HepG2 (cell line): ENCODE measurements around the gene ATP2B3. TPM values are rescaled to one million over a fixed set of nuclear protein-coding genes. Genes with fewer than 3 reads are reported as not detected.

Experiments used
- ARNT ChIP-seq: fragments of 450-650 bp; IDR thresholded peaks from 2 replicates; pipeline ENCODE4 v1.6.1; 2017
- CBX2 ChIP-seq, 2 experiments: fragments of 200-600 bp in 1 of 2; sonication (generic); formaldehyde crosslinking in 1 of 2; IDR thresholded peaks; 2 replicates each; pipeline versions ENCODE4 v1.7.0 to v1.8.1; 2018 to 2022; ENCODE audit warnings: low read depth in 2 of 2, low read length in 1 of 2, mild to moderate bottlenecking in 1 of 2, missing genetic modification reagents in 1 of 2
- EHMT2 ChIP-seq: fragments of 200-600 bp; sonication (generic); IDR thresholded peaks from 2 replicates; pipeline ENCODE4 v1.7.0; 2017; ENCODE audit warnings: antibody characterized with exemption, low read depth, low read length, borderline replicate concordance
- FOXA1 ChIP-seq, 2 experiments: fragments of 450-650 bp in 1 of 2; sonication (generic) in 1 of 2; formaldehyde crosslinking in 1 of 2; IDR thresholded peaks; 2 replicates each; pipeline versions ENCODE4 v1.4.0 to v1.6.1; 2016 to 2020; ENCODE audit warnings: missing genetic modification reagents in 1 of 2
- GATAD1 ChIP-seq: IDR thresholded peaks from 2 replicates; pipeline ENCODE4 v1.6.1; 2016; ENCODE audit warnings: missing genetic modification reagents, missing compliant biosample characterization
- HIVEP1 ChIP-seq: sonication (generic); formaldehyde crosslinking; IDR thresholded peaks from 2 replicates; pipeline ENCODE4 v1.4.0; 2020; ENCODE audit warnings: mild to moderate bottlenecking, missing genetic modification reagents
- IKZF1 ChIP-seq: fragments of 450-650 bp; IDR thresholded peaks from 2 replicates; pipeline ENCODE4 v1.7.1; 2016
- JDP2 ChIP-seq: sonication (generic); formaldehyde crosslinking; IDR thresholded peaks from 2 replicates; pipeline ENCODE4 v1.8.1; 2022; ENCODE audit warnings: missing genetic modification reagents, borderline replicate concordance
- MYNN ChIP-seq: sonication (generic); formaldehyde crosslinking; IDR thresholded peaks from 2 replicates; pipeline ENCODE4 v1.4.0; 2020; ENCODE audit warnings: mild to moderate bottlenecking, low read depth, missing genetic modification reagents
- NFIC ChIP-seq: IDR thresholded peaks from 2 replicates; pipeline ENCODE4 v1.6.1; 2012; ENCODE audit warnings: mild to moderate bottlenecking, low read length, inconsistent platforms
- PHF5A ChIP-seq: IDR thresholded peaks from one replicate; pipeline ENCODE4 v1.6.1; 2018; ENCODE audit warnings: low read depth, missing genetic modification reagents; ENCODE audit not compliant: unreplicated experiment
- PRDM10 ChIP-seq: sonication (generic); formaldehyde crosslinking; IDR thresholded peaks from 2 replicates; pipeline ENCODE4 v1.4.0; 2020; ENCODE audit warnings: low read depth, missing genetic modification reagents
- RARA ChIP-seq: IDR thresholded peaks from 2 replicates; pipeline ENCODE4 v1.6.1; 2016; ENCODE audit warnings: missing genetic modification reagents, missing compliant biosample characterization
- RBAK ChIP-seq: sonication (generic); formaldehyde crosslinking; IDR thresholded peaks from 2 replicates; pipeline ENCODE4 v1.5.1; 2020; ENCODE audit warnings: mild to moderate bottlenecking, missing genetic modification reagents
- RBM22 ChIP-seq: fragments of 200-400 bp; formaldehyde crosslinking; optimal IDR thresholded peaks from 2 replicates; pipeline ENCODE3; 2017; ENCODE audit warnings: mild to moderate bottlenecking, low read length, moderate library complexity
- REPIN1 ChIP-seq: sonication (generic); formaldehyde crosslinking; IDR thresholded peaks from 2 replicates; pipeline ENCODE4 v1.8.0; 2022; ENCODE audit warnings: missing genetic modification reagents, low read depth, mild to moderate bottlenecking, borderline replicate concordance
- ZBTB42 ChIP-seq: sonication (generic); formaldehyde crosslinking; IDR thresholded peaks from 2 replicates; pipeline ENCODE4 v1.5.0; 2020; ENCODE audit warnings: mild to moderate bottlenecking, missing genetic modification reagents
- ZC3H4 ChIP-seq: sonication (generic); formaldehyde crosslinking; IDR thresholded peaks from 2 replicates; pipeline ENCODE4 v1.4.0; 2020; ENCODE audit warnings: missing genetic modification reagents, borderline replicate concordance
- ZNF230 ChIP-seq: sonication (generic); formaldehyde crosslinking; IDR thresholded peaks from 2 replicates; pipeline ENCODE4 v1.4.0; 2020; ENCODE audit warnings: mild to moderate bottlenecking, missing genetic modification reagents
- ZNF333 ChIP-seq: sonication (generic); formaldehyde crosslinking; IDR thresholded peaks from 2 replicates; pipeline ENCODE4 v1.4.0; 2020; ENCODE audit warnings: mild to moderate bottlenecking, missing genetic modification reagents, borderline replicate concordance
- ZNF501 ChIP-seq: sonication (generic); formaldehyde crosslinking; IDR thresholded peaks from 2 replicates; pipeline ENCODE4 v1.5.1; 2020; ENCODE audit warnings: mild to moderate bottlenecking, moderate library complexity, missing genetic modification reagents
- ZNF598 ChIP-seq: sonication (generic); formaldehyde crosslinking; IDR thresholded peaks from 2 replicates; pipeline ENCODE4 v1.5.1; 2020; ENCODE audit warnings: mild to moderate bottlenecking, missing genetic modification reagents, borderline replicate concordance
- ZNF639 ChIP-seq: conservative IDR thresholded peaks from 2 replicates; pipeline ENCODE4 v1.6.1; 2018; ENCODE audit warnings: missing genetic modification reagents
- ZNF644 ChIP-seq: IDR thresholded peaks from 2 replicates; pipeline ENCODE4 v1.6.1; 2016; ENCODE audit warnings: low read depth
- ZNF776 ChIP-seq: sonication (generic); formaldehyde crosslinking; IDR thresholded peaks from 2 replicates; pipeline ENCODE4 v1.4.0; 2020; ENCODE audit warnings: mild to moderate bottlenecking, missing genetic modification reagents
- ZNF878 ChIP-seq: sonication (generic); formaldehyde crosslinking; IDR thresholded peaks from 2 replicates; pipeline ENCODE4 v1.8.1; 2023; ENCODE audit warnings: mild to moderate bottlenecking, missing genetic modification reagents, moderate library complexity
- ZNF879 ChIP-seq: sonication (generic); formaldehyde crosslinking; IDR thresholded peaks from 2 replicates; pipeline ENCODE4 v1.8.1; 2023; ENCODE audit warnings: missing genetic modification reagents
- ZSCAN29 ChIP-seq: sonication (generic); formaldehyde crosslinking; conservative IDR thresholded peaks from 2 replicates; pipeline ENCODE4 v1.4.0; 2020; ENCODE audit warnings: mild to moderate bottlenecking, missing genetic modification reagents
- polyA plus RNA-seq, 8 experiments: library from polyadenylated mRNA; depleted of rRNA in 3 of 8; stranded (reverse) in 7 of 8; unstranded in 1 of 8; fragments of >200 nt; fragmentation: Illumina TruSeq in 4 of 8; extraction: Trizol in 4 of 8; gene quantifications; 2 replicates each; pipeline versions ENCODE4 v1.2.1 to v1.2.3, GENCODE V29; 2011 to 2016; ENCODE audit warnings: low read depth in 4 of 8, missing spikeins in 1 of 8, mixed read lengths in 1 of 8; ENCODE audit not compliant: insufficient read depth in 1 of 8
- total RNA-seq, 5 experiments: library from RNA; depleted of rRNA; stranded (reverse); fragments of >200 nt; fragmentation: Illumina TruSeq; extraction: Trizol; gene quantifications; 2 replicates each; pipeline ENCODE4 v1.2.3, GENCODE V29; 2016; ENCODE audit warnings: low read depth in 1 of 5

ATP2B3 gene
- total and polyA plus RNA-seq, 2 of the 13 experiments (the other 11 are each of a cell fraction or from before 2014, with no cell fraction given): not detected

- TF ChIP-seq RBM22: no peak
- no peak for TF ChIP-seq ZNF879 (CRISPR knock-in tag)
- 0 out of 2 replicates have a peak, but pooled peaks have one; percentile 27 for TF ChIP-seq ZNF230 (CRISPR knock-in tag)
- TF ChIP-seq CBX2 (IDR thresholded peaks at IDR 0.05; ENCODE audit: low read depth, low read length): no peak
- TF ChIP-seq CBX2 (CRISPR knock-in tag; IDR thresholded peaks at IDR 0.05; ENCODE audit: low read depth): no peak
- no peak for TF ChIP-seq ZNF776 (CRISPR knock-in tag)
- TF ChIP-seq ZNF644 (CRISPR knock-in tag): no peak
- no peak for TF ChIP-seq ZSCAN29
- no peak for TF ChIP-seq EHMT2
- no peak for TF ChIP-seq ARNT
- TF ChIP-seq ZNF598 (CRISPR knock-in tag): no peak
- no peak for TF ChIP-seq ZNF333 (CRISPR knock-in tag)
- no peak; the same call in 1 of the 2 replicates for TF ChIP-seq ZC3H4 (CRISPR knock-in tag)
- TF ChIP-seq JDP2: no peak
- TF ChIP-seq NFIC: no peak
- TF ChIP-seq ZNF501 (CRISPR knock-in tag): no peak
- TF ChIP-seq PRDM10 (CRISPR knock-in tag): no peak
- TF ChIP-seq HIVEP1: no peak
- TF ChIP-seq RBAK (CRISPR knock-in tag): no peak
- no peak for TF ChIP-seq MYNN (CRISPR knock-in tag)
- no peak; the same call in 1 of the 2 replicates for TF ChIP-seq GATAD1
- no peak for TF ChIP-seq FOXA1 (IDR thresholded peaks at IDR 0.05)
- TF ChIP-seq FOXA1 (CRISPR knock-in tag; IDR thresholded peaks at IDR 0.05): peak; percentile 56; the same call in 1 of the 2 replicates
- no peak for TF ChIP-seq IKZF1
- TF ChIP-seq ZNF878: 0 out of 2 replicates have a peak, but pooled peaks have one; percentile 67
- peak; percentile 99 for TF ChIP-seq RARA (CRISPR knock-in tag)
- TF ChIP-seq ZNF639 (CRISPR knock-in tag): no peak
- no peak for TF ChIP-seq REPIN1 (CRISPR knock-in tag)
- TF ChIP-seq PHF5A (CRISPR knock-in tag): no peak
- no peak for TF ChIP-seq ZBTB42 (CRISPR knock-in tag)
Observed at GRCh38 chrX:153623310-153624029, 106.0 kb downstream of the ATP2B3 start (continued).
